PFSK-1 (cell line): ENCODE results near the gene LRRC14B.

ENCODE experiments used
- FOXP2 ChIP-seq: optimal IDR thresholded peaks from 2 replicates; pipeline ENCODE3; 2011; ENCODE audit warnings: borderline replicate concordance, control low read depth, inconsistent platforms; ENCODE audit not compliant: insufficient read depth; ENCODE audit errors: extremely low read length, extremely low read depth
- POLR2AphosphoS5 ChIP-seq: IDR thresholded peaks from 2 replicates; pipeline ENCODE4 v1.6.1; 2012; ENCODE audit warnings: low read depth, mild to moderate bottlenecking, control low read depth, low read length, moderate library complexity
- REST ChIP-seq, 2 experiments: IDR thresholded peaks; 2 replicates each; pipeline versions ENCODE4 v1.6.1 to v1.8.0; 2011 to 2012; ENCODE audit warnings: low read depth in 2 of 2, low read length in 2 of 2, control low read depth in 1 of 2, inconsistent platforms in 1 of 2, mild to moderate bottlenecking in 1 of 2, moderate library complexity in 1 of 2; ENCODE audit not compliant: insufficient read depth in 1 of 2
- TAF1 ChIP-seq: IDR thresholded peaks from 2 replicates; pipeline ENCODE4 v1.6.1; 2012; ENCODE audit warnings: low read length, control low read depth, borderline replicate concordance; ENCODE audit not compliant: insufficient read depth

GRCh38 chr5:160173-160510, 31.2 kb upstream of the LRRC14B start:
- no peak for TF ChIP-seq POLR2AphosphoS5
- TF ChIP-seq REST (IDR thresholded peaks at IDR 0.05; ENCODE audit: insufficient read depth in 1 of 2, low read depth in 2 of 2, low read length in 2 of 2), result no peak
- no peak for TF ChIP-seq TAF1
- no peak for TF ChIP-seq FOXP2
